ENCODE measurements around the gene HMHB1.
"Not testable (repeated sequence)": the region's sequence is repeated elsewhere in the genome, so short reads cannot be mapped to it uniquely, and the experiment has no call there.

Gene HMHB1

DNA sequence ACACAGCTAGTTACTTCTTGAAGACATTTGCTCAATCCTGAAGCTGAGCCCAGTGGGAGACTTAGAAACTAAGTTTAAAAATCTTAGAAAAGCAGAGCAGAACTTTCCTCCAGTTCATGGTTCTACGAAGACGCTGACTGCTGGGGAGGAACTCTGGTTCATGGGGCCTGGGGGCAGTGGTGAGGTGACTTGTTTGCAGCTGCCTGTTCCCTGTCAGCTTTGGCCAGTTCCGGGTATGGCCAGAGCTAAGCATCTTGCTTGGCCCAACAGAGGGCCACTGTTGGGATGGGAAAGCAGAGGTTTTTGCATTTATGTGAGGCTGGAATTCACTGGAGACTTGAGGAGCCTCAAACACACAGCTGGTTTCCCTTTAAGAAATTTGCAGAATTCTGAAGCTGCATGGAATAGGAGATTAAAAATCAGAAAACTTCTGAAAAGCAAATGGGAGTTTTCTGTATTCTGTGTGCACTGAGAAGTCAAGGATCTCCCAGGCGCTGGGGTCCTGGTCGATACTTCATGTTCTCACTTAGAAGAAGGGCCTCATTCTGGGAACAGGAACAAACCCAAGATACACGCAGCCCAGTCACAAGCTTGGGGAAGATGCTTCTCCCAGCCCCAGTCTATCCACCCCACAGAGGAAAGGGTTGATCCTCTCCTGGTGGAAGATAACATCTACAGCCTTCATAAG lies 10.6 kb upstream of the HMHB1 start:
- DNase-seq (ENCODE audit: low read depth in 2 of 2) = no peak

DNA sequence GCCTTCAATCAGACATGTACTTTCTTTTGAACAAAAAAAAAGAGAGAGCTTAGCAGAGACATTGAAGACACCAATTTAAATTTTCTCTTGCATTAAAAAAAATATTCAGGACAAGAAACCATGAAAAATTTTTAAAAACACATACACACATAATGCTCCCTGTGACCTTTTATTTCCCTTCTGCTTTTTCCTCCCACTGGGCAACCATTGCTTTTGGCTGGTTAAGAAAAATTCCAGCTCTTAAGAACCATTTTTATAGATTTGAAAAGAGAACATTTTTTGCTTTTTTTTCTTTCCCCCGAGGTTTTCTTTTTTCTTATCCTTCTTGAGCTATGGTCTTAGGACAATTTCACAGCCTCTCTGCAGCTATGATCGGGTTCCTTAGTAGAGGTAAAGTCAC lies 6.1 kb upstream of the HMHB1 start:
- DNase-seq (ENCODE audit: low read depth in 2 of 2) = no peak

DNA sequence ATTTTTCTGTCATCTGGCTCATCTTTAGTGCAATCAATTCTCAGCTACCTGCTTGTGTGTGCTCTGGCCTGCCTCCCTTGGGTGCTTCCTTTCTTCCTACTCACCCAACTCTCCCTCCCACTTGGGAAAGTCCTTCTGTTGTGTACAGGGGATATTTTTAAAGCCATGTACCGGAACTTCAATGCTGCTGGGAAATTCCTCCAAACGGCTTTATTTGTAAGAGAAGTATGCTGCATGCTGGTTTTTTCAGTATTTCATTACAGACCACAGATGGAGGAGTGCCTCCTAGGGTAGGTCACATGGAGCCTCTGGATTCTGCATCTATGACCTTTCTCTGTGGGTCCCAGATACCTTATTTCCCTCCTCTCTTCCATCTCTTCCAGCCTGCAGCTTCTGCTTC lies 5.4 kb upstream of the HMHB1 start:
- DNase-seq (ENCODE audit: low read depth in 2 of 2) = no peak

DNA sequence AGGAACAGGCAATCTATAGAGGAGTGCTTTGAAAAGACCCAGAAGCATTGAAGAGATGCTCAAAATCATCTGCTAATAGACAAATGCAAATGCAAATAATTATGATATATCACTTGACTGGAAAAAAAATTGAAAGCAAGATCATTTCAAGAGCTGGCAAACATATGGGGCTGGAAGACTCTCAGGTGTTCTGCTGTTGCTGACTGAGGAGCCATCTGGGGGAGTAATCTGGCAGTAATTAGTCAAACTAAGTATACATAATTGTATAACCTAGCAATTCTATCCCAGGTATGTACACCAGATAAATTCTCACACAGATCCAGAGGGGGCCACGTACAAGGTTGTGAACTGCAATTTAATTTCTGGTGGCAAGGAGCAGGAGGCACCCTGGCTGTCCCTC lies 4.6 kb upstream of the HMHB1 start:
- no peak for DNase-seq (ENCODE audit: low read depth in 2 of 2)

DNA sequence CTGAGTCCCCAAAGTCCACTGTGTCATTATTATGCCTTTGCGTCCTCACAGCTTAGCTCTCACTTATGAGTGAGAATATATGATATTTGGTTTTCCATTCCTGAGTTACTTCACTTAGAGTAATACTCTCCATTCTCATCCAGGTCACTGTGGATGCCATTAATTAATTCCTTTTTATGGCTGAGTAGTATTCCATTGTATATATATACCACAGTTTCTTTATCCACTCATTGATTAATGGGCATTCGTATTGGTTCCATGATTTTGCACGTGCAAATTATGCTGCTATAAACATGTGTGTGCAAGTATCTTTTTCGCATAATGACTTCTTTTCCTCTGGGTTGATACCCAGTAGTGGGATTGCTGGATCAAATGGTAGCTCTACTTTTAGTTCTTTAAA lies 4.4 kb downstream of the HMHB1 start:
- not testable (repeated sequence) for DNase-seq (ENCODE audit: low read depth in 2 of 2)

DNA sequence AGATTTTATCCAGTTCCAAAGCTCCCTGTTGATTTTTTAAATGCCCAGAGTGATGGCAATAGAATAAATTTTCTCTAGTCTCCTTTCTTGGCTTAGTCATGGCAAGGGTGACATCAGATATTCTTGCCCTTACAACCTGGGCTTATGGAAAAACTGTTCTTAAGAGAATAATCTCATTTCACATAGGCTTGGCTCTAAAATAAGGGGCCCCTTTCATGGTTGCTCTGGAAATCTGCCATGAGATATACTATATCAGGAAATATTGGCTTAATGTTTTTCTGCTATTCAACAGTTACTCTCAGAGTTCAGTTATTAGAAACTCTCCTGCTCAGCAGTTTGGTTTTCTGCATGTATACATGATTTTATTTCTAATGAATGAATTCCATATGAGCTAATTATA lies 7.8 kb downstream of the HMHB1 start:
- DNase-seq (ENCODE audit: low read depth in 2 of 2) = no peak

DNA sequence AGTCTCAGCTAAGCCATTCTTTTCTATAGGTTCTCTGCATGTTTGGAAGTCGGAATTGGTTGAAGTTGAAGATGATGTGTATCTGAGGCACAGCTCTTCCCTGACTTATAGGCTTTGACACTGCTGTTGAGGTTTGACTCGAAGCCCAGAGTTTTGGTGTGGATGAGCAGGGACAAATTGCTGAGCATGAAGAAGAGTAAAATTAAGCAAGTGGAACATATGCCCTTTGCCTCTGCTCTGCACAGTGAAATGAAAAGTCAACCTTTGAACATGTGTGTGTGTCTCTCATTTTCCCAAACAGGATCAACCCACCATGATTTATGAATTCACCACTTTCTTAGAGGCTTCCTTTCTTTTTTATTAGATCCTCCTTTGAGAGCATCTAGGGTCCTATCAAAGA lies 8.5 kb downstream of the HMHB1 start:
- no peak for DNase-seq (ENCODE audit: low read depth in 2 of 2)

DNA sequence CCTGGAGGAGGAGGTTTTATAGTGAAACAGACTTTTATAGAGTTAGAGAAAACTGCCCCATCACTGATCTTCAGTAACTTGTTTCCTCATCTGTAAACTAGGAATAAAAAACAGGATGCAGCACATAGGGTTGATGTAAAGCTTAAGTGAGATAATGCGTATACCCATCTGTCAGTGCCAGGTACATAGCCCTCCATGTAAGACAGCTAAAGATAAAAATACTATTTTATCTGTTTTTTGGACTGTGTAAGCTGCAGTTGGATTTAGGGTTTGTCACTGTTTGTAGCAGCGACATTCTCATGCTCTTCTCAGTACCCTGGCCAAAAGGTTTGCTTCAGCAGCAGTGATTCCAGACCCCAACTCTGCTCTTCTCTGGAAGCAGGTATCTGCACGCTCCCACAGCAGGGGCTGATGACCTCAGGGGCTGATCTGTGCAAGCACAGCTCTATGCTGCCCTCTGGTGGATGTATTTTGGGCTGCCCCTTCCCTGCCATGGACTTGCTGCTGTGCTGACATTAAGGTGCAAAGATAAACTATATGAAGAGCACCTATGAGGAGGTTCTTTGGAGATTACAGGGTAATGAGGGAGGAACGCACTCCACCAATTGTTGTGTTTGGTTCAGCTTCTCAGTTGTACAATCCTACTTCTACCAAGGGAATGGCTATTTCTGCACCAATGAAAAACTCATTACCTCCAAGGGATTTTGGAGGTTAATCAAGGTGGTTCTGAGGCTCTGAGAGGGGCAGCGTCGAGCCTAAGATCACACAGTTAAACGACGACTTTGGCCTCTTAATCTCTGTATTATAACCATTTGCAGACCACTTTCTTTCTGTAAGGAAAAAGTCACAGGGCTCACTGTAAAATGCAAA lies 13.1 kb downstream of the HMHB1 start:
- peak; percentile 77 to 85 for DNase-seq (ENCODE audit: low read depth in 2 of 2)

DNA sequence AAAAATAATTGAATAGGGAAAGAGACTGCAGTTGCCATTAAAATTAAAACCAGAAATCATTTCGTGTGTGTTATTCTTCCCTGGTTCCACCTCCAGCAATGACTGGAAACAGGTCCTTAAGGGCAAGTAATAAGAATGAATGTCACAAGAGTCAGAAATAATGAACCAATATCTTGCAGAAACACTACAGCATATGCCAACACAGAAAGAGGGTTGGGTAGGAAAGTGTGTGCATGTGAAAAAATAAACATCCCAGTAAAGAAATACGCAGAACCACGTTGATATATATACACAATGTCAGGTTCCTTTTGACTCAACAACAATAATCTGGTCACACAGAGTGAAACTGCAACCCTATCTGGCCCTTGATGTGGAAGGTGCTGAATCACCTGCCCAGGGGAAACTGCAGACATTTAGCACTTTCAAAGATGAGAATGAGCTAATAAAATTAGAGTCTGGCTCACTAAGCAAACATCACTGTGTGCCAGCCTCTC lies 15.0 kb downstream of the HMHB1 start:
- peak in 1 of 2 donors; percentile 27 for DNase-seq (ENCODE audit: low read depth in 2 of 2)

DNA sequence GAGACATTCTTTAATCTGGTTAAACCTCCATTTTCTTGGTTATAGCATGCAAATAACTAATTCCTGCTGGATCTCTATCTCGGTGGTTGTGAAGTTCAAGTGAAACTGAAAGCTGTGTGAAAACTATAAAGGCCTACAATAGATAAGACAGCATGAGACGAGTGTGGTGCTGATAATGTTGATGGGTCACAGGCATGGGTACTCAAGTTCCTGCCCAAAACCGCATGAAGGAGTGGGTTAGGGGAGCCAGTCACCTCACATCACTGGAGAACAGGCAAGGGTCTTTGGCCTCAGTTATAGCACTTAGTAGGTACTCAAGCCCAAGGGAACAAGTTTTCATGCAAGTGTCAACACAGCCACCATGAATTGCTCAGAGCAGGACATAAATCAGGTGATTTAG lies 16.7 kb downstream of the HMHB1 start:
- no peak for DNase-seq (ENCODE audit: low read depth in 2 of 2)

DNA sequence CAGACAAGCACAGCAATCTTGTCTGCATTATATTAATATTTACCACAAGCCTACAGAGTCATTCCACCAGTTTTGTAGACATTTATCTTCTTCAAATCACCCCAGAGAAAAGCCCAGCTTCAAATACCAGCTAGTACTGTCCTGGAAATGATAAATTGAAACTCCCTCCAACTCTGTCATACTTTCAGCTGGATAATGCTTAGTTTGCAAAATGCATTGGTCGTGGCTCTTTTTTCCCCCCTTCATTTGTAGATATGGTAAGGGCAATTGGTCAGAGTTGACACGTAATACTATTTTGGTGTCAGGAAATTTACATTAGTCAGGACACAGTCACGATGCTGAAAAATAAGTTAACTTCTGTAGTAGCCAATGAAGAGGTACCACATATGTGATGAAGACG lies 21.2 kb downstream of the HMHB1 start:
- DNase-seq (ENCODE audit: low read depth in 2 of 2) = no peak

DNA sequence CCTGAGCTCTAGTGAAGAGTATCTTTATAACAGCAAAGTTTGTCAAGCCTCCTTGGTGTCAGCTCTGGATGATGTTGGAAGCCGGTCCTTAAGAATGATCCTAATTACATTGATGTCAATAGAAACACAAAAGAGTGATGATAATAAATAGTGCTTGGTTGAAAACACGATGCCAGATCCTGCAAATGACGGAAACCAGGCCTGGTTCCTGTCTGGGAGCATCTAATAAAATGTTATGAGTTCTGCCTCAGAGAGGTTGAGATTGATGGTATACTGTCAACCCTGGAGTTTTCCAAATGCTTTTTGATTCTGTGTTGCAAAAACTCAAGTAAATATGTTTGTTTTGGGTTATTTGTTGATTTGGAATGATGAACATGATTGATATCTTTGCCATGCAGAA lies 23.3 kb downstream of the HMHB1 start:
- no peak for DNase-seq (ENCODE audit: low read depth in 2 of 2)

DNA sequence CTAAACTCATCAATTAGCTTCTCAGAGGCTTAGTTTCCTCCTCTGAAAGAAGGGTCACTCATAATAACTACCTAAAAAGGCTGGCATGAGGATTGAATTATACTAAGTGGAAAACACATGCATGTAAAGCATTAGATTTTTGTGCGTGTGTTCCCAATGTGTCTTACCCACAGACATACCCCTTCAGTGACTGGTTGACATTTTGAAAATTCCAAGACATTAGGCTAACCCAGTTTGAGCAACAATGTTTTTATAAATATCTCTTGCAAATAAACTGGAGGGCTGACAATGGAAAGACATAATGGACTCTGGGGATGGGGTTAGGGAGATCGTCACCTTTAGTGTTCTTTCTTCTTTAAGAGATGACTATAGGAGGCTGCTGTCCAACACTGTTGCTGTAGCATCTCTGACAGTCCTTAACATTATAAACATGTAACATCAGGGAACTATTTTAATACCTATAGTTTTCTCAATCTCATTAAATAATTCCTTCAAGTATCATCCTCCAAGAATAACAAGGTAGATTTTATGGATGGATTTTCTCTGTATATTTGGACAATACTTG lies 24.3 kb downstream of the HMHB1 start:
- no peak for DNase-seq (ENCODE audit: low read depth in 2 of 2)

DNA sequence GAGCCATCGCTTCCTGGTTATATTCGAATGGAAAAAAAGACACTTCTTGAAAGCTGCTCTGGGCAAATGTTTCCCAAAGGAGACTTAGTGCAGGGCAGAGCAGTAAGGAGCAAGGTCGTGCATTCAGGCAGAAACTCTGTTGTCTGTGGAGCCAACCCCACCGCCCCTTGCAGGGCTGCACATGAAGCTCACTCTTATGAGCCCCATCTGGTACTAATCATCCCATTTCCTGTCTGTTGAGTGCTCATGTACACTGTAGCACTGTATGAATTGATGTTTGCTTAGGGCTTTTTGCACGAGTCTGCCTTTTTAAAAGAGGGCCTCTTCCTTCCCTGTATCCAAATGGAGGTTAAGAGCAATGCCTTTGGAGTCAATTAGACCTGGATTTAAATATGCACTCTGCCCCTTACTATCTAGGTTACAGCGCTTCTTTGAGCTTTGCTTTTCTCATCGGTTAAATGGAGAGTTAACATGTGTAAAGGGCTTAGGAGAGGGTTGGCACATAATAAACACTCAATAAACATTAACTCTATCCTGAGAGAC lies 25.4 kb downstream of the HMHB1 start:
- DNase-seq (ENCODE audit: low read depth in 2 of 2) = no peak

DNA sequence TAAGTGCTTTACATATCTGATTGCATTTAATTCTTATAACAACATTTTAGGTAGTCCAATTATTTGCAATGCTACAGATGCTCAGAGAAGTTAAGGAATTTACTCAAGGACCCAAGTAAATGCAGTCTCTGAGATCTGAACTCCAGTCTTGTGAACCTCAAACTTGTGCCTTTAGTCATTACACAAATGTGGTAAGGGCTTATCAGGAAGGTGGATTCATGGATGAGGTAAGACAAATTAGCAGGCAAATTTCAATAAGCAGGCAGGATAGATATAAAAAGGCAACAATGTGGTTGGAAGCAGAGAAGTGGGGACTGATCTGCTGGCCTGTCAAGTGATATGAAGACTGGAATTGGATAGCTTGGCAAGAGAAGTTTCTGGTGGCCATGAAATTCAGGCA lies 29.5 kb downstream of the HMHB1 start:
- no peak for DNase-seq (ENCODE audit: low read depth in 2 of 2)

DNA sequence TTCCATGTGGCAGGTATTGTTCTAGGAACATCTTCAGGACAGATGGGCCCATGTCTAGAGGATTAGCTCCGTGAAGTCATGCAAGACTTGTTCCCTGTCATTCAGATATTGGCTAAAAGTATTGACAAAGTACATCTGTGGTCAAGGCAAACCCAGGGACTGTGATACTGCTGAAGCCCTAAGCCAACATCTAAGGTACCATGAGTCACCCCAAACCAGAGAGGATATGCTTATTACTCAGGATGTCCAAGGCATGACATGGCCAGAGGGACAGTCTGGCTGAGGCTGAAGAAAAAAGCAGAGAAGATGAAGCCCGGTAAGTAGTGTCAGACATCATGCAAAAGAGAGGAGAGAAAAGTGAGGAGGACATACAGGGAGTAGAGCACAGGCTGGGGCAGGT lies 31.0 kb downstream of the HMHB1 start:
- no peak for DNase-seq (ENCODE audit: low read depth in 2 of 2)

DNA sequence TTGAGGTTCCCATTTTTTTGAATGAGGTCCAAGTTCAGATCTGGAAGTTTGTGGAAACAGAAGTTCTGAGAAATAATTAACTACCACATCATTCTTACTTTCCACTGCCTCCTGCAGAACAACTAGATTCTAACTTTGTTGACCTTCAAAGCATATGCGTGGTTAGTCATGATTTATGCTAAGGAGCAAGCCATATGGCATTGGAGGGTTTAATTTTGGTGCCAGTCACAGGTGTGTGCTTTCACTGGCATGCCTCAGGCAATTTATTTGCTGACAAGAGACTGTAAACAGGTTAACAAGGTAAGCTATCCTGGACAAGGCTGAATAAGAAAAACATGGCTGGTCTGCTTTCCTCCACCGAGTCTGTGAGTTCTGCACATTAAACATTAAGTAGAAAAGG lies 31.5 kb downstream of the HMHB1 start:
- DNase-seq (ENCODE audit: low read depth in 2 of 2) = no peak

DNA sequence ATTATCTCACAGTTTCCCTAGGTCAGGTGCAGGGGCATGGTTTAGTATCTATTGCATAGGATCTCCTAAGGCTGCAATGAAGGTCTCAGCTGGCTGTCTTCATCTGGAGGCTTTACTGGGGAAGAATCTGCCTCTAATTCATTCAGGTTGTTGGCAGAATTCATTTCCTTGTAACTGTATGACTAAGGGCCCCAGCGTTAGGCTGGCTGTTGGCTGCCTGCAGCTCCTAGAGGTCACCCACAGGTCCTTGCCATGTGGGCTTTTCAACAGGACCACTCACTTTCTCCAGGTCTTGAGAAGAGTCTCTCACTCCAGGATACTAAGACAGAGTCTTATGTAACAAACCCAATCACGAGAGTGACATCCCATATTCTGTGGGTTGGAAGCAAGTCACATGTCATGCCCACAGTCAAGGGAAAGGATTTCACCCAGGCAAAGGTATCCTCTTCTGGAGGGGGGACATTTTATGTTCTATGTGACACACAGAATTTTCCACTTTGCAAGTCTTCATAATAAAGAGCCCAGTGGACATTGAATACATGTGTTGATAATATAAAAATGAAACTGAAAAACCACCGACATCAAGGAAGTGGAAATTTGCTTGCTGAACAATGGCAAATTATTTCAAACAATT lies 38.2 kb downstream of the HMHB1 start:
- no peak for DNase-seq (ENCODE audit: low read depth in 2 of 2)

DNA sequence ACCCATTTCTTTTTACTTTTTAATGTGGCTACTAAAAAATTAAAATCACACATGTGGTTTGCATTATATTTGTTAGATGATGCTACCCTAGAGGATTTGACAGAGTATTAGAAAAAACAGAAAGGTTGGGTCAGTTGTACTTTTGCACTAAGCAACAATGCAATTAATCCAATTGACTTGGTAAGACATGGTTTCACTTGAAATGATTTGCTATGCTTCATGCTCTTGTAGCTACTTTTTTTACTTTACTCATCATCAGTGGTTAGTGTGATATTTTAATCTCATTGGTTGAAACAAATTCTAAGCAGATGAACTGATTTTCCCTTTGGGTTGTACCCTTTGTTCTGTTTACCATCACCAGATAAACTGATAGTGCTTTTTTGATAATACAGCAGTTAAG lies 39.4 kb downstream of the HMHB1 start:
- DNase-seq (ENCODE audit: low read depth in 2 of 2) = no peak

DNA sequence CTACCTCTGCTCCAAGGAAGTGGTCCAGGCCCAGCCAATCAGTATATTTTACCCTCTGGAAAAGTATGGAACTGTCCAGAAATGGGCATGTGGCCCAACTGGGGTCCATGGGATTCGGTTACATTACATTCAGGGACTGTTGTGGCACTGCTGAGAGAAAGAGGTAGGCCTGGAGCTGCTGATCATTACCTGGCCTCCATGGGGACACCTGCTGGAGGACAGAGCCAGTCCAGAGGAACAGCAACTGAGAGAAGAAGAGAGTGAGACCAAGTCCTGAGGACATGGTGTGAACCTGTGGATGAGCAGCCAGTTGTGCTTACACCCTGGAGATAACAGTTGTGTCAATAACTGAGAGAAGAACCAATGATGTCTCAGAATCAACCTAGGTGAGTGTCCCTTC lies 48.2 kb downstream of the HMHB1 start:
- DNase-seq (ENCODE audit: low read depth in 2 of 2) = no peak

DNA sequence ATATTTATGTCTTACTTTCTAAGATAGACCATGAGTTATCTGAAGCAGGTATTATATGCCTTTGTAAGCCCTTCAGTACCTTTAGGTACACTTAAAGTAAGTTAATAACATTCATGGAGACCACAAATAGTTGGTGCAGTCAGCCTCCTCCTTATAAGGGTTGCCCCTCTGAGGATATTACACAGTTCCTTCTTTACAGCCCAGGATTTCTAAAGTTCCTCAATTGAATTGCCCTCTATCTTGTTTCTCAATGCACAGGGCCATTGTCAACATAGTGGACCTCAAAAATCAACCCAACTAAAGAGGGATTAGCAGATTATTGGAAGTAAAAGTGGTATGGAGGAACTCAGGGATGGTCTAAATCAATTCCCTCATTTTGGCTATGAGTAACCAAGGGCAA lies 50.3 kb downstream of the HMHB1 start:
- DNase-seq (ENCODE audit: low read depth in 2 of 2) = no peak

DNA sequence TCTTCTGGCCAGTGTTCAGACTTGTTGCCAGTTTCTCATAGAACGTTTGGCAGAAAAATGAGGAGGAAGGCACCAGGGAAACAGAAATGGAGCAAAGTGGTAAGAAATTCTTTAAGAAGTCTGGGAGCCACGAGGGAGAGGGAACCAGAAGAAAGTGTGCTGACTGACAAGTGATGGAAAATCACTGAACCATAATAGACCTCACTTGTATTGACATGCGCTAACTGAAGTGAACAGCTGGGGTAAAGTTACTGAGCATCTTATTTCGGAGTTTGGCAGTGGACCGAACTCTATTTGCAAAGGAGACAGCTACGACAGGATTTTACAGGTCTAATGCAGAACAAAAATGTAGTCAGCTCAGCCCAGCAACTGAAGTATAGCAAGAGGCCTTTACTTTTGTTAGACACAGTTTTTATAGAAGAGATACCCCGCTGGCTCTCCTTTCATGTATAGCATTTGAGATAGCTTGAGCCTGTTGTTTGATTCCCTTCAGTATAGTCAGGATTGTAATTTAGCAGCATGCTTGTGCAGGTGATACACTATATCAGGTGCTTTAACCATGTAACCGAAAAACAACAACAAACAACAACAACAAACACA lies 53.6 kb downstream of the HMHB1 start:
- no peak for DNase-seq (ENCODE audit: low read depth in 2 of 2)
